Keratinocyte (primary cell): Measurements from ENCODE around the gene BEGAIN.

Experiments
- CTCF ChIP-seq, 3 experiments: IDR thresholded peaks in 1 of 3; conservative IDR thresholded peaks in 1 of 3; optimal IDR thresholded peaks in 1 of 3; 2 replicates in 2 of 3; 3 replicates in 1 of 3; pipeline versions ENCODE3 to v1.5.1; 2011; ENCODE audit warnings: low read length in 3 of 3, mild to moderate bottlenecking in 3 of 3, moderate library complexity in 2 of 3, control low read depth in 1 of 3, inconsistent platforms in 1 of 3; ENCODE audit not compliant: insufficient read depth in 2 of 3; ENCODE audit errors: extremely low read depth in 1 of 3
- EZH2 ChIP-seq: IDR thresholded peaks from one replicate; pipeline ENCODE4 v1.6.1; 2012; ENCODE audit warnings: inconsistent platforms, mild to moderate bottlenecking, low read length, moderate library complexity

- TF ChIP-seq CTCF (optimal IDR thresholded peaks at IDR 0.05 in 1 of 3, IDR thresholded peaks at IDR 0.05 in 1 of 3, conservative IDR thresholded peaks at IDR 0.05 in 1 of 3; ENCODE audit: extremely low read depth in 1 of 3, insufficient read depth in 2 of 3, low read length in 3 of 3): no peak
- TF ChIP-seq EZH2: no peak
Observed at GRCh38 chr14:100636559-100636958, 49.3 kb upstream of the BEGAIN start.
